Keratinocyte (primary cell): ENCODE measurements around the gene RCSD1.

Experiments
- CTCF ChIP-seq, 3 experiments: IDR thresholded peaks in 1 of 3; conservative IDR thresholded peaks in 1 of 3; optimal IDR thresholded peaks in 1 of 3; 2 replicates in 2 of 3; 3 replicates in 1 of 3; pipeline versions ENCODE3 to v1.5.1; 2011; ENCODE audit warnings: low read length in 3 of 3, mild to moderate bottlenecking in 3 of 3, moderate library complexity in 2 of 3, control low read depth in 1 of 3, inconsistent platforms in 1 of 3; ENCODE audit not compliant: insufficient read depth in 2 of 3; ENCODE audit errors: extremely low read depth in 1 of 3
- EZH2 ChIP-seq: IDR thresholded peaks from one replicate; pipeline ENCODE4 v1.6.1; 2012; ENCODE audit warnings: inconsistent platforms, mild to moderate bottlenecking, low read length, moderate library complexity

GRCh38 chr1:167706363-167706762, 76.3 kb downstream of the RCSD1 start:
- TF ChIP-seq CTCF (optimal IDR thresholded peaks at IDR 0.05 in 1 of 3, IDR thresholded peaks at IDR 0.05 in 1 of 3, conservative IDR thresholded peaks at IDR 0.05 in 1 of 3; ENCODE audit: extremely low read depth in 1 of 3, insufficient read depth in 2 of 3, low read length in 3 of 3) (no peak), EZH2 (no peak)
